ENCODE results near the gene GABRP.

DNA sequence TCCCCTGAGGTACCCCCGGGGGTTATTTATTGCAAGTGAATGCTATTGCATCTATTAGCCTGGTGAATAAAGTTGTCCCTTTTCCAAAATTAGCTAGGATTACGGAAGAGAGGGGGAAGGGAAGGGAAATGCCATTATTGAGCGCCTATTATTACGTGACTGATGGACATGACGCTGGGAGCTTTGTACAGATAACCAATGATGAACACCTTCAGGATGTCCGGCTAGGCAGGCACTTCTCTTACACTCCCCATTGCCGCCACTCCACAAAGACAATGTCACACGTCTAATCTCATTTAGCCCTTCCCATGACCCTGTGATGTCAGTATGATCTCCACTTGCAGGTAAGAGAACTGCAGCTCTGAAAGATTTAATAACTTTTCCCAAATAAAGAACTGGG lies 9.4 kb downstream of the GABRP start:
- TF ChIP-seq, protein P1, sequence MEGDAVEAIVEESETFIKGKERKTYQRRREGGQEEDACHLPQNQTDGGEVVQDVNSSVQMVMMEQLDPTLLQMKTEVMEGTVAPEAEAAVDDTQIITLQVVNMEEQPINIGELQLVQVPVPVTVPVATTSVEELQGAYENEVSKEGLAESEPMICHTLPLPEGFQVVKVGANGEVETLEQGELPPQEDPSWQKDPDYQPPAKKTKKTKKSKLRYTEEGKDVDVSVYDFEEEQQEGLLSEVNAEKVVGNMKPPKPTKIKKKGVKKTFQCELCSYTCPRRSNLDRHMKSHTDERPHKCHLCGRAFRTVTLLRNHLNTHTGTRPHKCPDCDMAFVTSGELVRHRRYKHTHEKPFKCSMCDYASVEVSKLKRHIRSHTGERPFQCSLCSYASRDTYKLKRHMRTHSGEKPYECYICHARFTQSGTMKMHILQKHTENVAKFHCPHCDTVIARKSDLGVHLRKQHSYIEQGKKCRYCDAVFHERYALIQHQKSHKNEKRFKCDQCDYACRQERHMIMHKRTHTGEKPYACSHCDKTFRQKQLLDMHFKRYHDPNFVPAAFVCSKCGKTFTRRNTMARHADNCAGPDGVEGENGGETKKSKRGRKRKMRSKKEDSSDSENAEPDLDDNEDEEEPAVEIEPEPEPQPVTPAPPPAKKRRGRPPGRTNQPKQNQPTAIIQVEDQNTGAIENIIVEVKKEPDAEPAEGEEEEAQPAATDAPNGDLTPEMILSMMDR (IDR thresholded peaks at IDR 0.05 in 4 of 5, conservative IDR thresholded peaks at IDR 0.05 in 1 of 5): no peak
- TF ChIP-seq POLR2A (IDR thresholded peaks at IDR 0.05): no peak

All from gastrocnemius medialis (tissue), 4 donors.